Activated CD4-positive, alpha-beta T cell treated with anti-CD3 and anti-CD28 coated beads for 48 hours (primary cell): Measurements from ENCODE around the gene MDN1.
"Not testable (repeated sequence)": the region's sequence is repeated elsewhere in the genome, so short reads cannot be mapped to it uniquely, and the experiment has no call there.

Experiments used
- DNase-seq: peaks from one replicate; pipeline ENCODE4 v3.0.0-alpha.2; 2020

MDN1 gene

GRCh38 chr6:89818977-89819335 lies 638 bp downstream of the MDN1 start:
- DNase-seq: no peak

DNA sequence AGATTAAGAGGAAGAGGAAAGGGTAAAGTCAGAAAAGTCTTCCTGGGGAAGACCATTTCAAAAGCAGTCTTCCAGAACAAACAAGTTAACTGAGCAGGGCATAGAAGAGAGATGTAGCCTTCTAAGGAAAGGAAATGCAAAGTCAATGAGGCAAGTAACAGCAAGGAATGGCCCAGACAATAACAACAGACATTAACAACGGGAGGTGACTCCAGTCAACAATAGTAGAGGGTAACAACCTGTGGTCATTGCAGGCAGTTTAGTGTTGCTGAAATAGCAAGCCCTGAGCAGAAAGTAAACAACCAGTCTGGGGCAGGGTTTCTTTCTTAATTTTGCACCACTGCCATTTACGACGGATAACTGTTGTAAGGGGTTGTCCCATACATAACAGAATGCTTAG lies 2.1 kb downstream of the MDN1 start:
- DNase-seq: no peak

DNA sequence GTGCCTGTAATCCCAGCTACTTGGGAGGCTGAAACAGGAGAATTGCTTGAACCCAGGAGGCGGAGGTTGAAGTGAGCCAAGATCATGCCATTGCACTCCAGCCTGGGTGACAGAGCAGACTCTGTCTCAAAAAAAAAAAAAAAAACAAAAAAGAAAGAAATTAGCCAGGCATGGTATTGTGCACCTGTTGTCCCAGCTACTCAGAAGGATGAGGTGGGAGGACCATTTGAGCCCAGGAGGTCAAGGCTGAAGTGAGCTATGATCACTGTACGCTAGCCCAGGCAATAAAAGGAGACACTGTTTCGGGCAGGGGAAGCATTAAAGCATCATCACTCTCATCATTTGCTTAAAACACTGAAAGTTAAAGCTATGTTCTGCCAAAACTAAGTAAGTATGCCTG lies 6.2 kb downstream of the MDN1 start:
- not testable (repeated sequence) for DNase-seq

GRCh38 chr6:89807581-89807980 lies 12.0 kb downstream of the MDN1 start:
- DNase-seq: no peak

DNA sequence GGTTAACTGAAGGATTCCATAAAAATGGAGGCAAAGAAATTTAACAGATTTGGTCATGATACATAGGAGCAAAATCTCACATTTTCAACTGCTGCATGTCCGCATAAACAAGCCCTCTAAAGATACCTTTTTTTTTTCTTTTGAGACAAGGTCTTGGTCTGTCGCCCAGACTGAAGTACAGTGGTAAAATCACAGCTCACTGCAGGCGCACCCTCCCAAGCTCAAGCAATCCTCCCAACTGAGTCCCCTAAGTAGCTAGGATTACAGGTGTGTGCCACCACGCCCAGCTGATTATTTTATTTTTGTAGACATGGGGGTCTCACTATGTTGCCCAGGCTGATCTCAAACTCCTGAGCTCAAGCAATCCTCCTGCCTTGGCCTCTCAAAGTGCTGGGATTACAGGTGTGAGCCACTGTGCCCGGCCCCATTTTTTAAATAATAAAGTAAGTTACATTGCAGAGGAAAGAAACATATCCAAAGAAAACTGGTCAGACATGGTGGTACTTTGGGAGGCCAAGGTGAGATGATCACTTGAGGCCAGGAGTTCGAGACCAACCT lies 13.7 kb downstream of the MDN1 start:
- DNase-seq: no peak

GRCh38 chr6:89803271-89803670 lies 16.3 kb downstream of the MDN1 start:
- no peak for DNase-seq

DNA sequence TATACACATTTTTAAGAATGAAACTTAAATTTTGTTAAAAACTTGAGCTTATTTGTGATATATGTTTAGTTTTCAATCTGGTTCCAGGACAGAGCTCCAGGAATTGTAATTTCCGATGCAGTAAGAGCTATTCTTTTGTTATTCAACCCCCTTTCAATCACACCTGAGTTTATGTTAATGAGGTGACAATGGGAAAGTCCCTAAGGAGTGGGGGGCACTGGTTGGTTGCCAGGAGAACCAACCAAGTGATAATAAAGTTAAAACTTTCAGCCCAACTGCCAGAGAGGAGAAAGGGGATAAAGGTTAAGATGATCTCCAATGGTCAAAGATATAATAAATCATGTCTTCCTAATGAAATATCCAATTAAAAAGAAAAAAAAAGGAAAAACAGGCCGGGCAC lies 19.8 kb downstream of the MDN1 start:
- DNase-seq: no peak

- no peak for DNase-seq
Observed at GRCh38 chr6:89799096-89799495, 20.5 kb downstream of the MDN1 start.

- no peak for DNase-seq
Observed at GRCh38 chr6:89797317-89797716, 22.3 kb downstream of the MDN1 start.

DNA sequence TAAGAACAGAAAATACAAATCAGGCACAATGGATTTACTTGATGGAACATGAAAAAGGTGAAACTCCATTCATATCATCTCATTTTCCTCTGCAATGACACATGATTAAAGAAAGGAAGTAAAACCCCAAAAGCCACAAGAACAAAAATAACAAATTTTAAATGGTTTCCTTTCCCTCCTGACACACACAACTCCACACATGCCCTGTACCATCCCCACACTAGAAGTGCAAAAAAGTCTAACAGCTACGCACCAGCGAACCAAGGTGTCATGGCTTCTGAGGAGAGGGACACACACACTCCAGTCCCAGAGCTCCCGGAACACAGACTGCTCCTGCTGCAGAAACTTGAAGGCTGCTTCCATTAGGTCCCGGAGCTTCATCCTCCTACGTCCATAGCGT lies 25.3 kb downstream of the MDN1 start:
- DNase-seq: peak; percentile 13

DNA sequence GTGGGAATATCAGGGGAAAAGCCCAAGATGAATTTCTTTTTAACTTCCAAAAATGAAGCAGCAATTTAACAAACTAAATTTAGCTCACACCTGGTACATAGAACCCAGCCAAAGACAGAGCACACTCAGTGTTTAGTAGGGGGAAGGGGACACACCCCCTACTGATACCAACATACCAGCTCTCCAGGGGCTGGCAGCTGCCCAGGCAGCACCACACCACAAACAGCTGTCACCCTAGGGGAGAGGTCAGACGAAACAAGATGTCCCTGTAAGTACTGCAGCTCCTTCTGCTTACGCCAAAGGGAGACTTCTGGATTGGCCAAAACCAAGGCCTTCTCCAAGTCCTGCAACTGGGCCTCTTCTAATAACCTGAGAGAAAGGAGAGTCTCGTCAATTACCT lies 26.0 kb downstream of the MDN1 start:
- DNase-seq: no peak

GRCh38 chr6:89792881-89793280 lies 26.7 kb downstream of the MDN1 start:
- peak; percentile 28 for DNase-seq

GRCh38 chr6:89790403-89790802 lies 29.2 kb downstream of the MDN1 start:
- DNase-seq: no peak

- DNase-seq: no peak
Observed at GRCh38 chr6:89789980-89790379, 29.6 kb downstream of the MDN1 start.

GRCh38 chr6:89787660-89788328 lies 31.8 kb downstream of the MDN1 start:
- no peak for DNase-seq

- DNase-seq: no peak
Observed at GRCh38 chr6:89786970-89787369, 32.6 kb downstream of the MDN1 start.

DNA sequence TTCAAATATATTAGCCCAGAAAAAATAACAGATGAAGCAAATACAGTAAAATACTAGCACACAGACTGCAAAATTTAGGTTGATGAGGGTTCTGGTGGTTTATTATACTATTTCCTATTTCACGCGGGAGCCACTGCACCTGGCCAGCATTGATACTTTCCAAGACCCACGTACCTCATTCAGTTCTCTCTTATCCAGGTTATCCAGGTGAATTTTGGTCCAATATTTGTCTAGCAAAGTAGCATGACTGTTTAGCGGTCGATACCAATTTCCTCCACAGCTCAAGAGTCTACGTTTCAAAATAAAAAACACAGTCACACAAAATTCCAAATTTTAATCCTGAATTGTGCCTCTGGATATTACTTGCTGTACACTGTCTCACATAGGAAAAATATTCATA lies 34.8 kb downstream of the MDN1 start:
- no peak for DNase-seq

DNA sequence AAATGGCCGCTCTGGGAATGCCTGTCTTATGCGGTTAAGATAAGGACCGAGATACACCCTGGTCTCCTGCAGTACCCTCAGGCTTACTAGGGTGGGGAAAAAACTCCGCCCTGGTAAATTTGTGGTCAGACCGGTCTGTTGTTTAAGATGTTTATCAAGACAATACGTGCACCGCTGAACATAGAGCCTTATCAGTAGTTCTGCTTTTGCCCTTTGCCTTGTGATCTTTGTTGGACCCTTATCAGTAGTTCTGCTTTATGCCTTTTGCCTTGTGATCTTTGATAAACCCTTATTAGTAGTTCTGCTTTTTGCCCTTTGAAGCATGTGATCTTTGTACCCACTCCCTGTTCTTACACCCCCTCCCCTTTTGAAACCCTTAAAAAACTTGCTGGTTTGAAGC lies 36.3 kb downstream of the MDN1 start:
- DNase-seq: not testable (repeated sequence)

DNA sequence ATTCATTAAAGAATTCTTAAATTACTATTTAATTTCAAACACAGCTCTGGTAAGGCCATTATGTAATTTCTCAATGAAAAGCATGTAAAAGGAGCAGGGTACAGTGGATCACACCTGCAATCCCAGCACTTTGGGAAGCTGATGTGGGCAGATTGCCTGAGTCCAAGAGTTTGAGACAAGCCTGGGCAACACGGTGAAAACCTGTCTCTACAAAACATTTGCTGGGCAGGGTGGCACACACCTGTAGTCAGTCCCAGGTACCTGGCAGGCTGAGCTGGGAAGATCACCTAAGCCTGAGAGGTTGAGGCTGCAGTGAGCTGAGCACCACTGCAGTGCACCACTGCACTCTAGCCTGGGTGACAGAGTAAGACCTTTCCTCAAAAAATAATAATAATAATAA lies 37.4 kb downstream of the MDN1 start:
- no peak for DNase-seq

- DNase-seq: no peak
Observed at GRCh38 chr6:89781070-89782034, 38.2 kb downstream of the MDN1 start.

- no peak for DNase-seq
Observed at GRCh38 chr6:89777455-89777854, 42.1 kb downstream of the MDN1 start.

DNA sequence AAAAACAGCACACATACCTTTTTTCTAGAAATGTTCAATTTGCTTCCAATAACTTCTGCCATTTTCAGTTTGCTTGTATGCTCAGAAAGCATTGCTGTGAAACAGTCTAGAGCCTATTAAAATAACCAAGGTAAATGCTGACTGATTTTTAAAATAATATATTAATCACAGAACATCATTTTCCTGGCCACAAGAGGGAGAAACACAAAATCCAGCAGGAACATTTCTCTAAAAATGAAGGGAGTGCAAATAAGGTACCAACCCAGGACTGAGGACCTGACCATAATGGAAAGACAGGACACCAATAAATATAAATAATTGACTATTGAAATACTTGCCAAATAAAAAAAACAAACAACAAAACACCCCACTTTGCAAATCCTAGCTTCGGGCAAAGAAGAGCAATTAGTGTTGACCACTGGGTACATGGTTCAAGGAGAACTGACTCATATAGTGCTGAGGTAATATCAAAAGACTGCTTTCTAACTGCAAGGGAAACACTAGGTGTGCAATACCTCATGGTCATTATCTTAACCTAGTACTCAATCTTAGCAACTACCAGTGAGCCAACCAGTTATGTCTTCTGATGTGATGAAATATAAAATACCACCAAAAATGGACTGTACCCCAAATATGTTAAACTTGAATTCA lies 42.9 kb downstream of the MDN1 start:
- DNase-seq: no peak

GRCh38 chr6:89775150-89775549 lies 44.4 kb downstream of the MDN1 start:
- no peak for DNase-seq

DNA sequence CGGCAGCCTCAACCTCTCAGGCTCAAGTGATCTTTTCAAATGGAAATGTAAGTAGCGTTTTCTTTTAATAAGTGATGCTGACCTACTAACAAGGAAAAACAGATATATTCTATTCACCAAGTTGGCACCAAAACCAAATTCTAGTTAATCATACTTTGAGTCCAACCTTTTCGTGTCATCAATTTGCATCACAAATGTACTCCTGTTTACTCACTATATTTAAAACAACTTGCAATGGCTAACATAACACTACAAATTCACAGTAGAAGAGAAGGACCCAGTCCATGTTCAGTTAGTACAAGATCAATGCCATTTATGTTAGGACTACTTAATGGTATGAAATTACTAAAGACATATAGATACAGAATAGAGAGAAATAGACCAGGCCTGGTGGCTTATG lies 50.0 kb downstream of the MDN1 start:
- no peak for DNase-seq
